OCI-M2 (cell line): ENCODE data around the gene TTC9.

Experiments
- DNase-seq: peaks from one replicate; lab custom pipeline; 2025; ENCODE audit not compliant: unreplicated experiment; lab: John Stamatoyannopoulos, UW

Gene TTC9

DNA sequence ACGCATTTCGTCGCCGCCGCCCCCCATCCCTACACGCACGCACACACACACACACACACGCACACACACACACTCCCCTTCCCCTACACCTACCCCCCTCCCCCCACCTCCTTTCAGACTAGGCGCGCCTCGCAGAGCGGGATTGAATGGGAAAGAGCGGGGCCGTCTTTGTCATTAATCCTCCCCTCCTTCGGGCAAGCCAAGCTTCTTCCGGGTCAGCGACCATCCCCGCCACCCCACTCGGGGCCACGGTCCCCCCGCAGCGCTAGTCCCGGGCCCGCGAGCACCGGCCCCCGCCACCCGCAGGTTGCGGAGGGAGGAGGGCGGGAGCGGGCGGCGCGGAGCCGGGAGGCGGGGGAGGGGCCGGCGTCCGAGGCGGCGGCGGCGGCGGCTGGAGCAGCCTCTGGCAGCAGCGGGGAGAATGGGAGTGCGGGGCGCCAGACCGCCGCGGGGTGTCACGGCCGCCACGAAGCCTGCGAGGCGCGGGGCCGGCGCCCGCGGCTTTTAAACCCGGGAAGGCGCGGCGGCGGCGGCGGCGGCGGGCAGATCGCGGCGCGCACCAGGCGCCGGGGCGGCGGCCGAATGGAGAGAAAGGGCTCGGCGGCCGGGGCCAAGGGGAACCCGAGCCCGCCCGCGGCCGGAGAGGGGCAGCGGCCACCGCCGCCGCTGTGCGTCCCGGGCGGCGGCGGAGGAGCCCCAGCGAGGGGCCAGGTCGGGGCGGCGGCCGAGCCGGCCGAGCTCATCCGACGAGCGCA lies at the start of gene TTC9:
Gene TTC9 (plus strand): TSS at position 369 of the 755 bp plus-strand sequence. CDS start 214 bp downstream, at position 583.
- DNase-seq = no peak

DNA sequence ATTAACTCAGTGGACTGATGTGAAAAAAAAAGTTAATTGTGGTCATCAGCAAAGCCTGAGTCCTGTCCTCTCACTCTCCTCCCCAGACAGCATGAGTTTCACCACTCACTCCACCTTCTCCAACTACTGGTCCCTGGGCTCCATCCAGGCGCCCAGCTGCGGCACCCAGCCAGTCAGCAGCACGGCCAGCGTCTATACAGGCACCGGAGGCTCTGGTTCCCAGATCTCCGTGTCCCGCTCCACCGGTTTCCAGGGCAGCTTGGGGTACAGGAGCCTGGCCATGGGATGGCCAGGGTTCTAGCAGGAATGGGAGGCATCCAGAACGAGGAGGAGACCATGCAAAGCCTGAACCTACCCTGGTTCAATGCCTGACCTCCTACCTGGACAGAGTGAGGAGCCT lies 47.3 kb upstream of the TTC9 start:
- no peak for DNase-seq

DNA sequence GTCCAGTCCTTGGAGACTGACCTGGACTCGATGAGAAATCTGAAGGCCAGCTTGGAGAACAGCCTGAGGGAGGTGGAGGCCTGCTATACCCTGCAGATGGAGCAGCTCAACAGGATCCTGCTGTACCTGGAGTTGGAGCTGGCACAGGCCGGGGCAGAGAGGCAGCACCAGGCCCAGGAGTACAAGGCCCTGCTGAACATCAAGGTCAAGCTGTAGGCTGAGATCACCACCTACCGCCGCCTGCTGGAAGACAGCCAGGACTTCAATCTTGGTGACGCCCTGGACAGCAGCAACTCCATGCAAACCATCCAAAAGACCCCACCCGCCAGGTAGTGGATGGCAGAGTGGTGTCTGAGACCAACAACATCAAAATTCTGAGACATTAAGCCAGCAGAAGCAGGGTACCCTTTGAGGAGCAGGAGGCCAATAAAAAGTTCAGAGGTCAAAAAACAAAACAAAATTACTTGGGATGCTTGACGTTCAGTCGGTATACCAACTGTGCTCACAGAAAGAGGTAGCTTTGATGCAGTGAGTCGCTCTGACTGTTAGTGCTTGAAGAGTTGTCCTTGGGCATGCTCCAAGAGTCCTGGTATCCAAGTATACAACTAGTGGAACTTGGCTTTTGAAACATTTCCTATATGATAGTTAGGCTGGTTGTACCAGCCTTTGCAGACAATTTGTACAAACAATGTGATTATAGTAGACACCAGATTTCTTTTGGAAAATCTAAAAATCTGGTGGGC lies 46.1 kb upstream of the TTC9 start:
- no peak for DNase-seq

DNA sequence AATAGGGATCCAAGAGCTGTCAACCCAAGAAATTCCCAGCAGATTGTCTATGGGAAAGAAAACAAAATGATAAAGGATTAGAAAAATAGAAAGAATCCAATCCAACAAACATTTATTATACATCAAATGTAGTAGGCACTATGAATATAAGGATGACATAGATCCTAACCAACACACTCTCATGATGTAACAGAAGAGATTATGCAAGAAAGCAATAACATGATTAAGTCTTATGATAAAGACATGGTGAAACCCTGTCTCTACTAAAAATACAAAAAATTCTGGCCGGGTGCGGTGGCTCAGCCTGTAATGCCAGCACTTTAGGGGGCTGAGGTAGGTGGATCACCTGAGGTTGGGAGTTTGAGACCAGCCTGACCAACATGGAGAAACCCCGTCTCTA lies 44.0 kb upstream of the TTC9 start:
- no peak for DNase-seq

DNA sequence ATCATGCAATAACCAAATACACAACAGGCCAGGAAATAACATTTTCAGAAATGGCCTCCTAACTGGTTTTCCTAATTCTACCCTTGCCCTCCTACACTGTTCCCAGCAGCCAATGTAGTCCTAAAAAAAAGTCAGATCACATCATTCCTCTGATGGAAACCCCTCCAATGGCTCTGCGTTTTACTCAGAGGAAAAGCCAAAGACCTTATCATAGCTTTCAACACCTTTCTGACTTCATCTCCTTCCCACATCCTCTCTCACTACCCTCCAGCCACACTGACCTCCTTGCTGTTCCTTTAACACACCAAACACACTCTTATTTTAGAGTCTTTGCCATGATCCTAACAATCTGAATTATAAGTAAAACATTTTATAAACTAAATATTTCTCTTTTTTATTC lies 42.4 kb upstream of the TTC9 start:
- DNase-seq = no peak

DNA sequence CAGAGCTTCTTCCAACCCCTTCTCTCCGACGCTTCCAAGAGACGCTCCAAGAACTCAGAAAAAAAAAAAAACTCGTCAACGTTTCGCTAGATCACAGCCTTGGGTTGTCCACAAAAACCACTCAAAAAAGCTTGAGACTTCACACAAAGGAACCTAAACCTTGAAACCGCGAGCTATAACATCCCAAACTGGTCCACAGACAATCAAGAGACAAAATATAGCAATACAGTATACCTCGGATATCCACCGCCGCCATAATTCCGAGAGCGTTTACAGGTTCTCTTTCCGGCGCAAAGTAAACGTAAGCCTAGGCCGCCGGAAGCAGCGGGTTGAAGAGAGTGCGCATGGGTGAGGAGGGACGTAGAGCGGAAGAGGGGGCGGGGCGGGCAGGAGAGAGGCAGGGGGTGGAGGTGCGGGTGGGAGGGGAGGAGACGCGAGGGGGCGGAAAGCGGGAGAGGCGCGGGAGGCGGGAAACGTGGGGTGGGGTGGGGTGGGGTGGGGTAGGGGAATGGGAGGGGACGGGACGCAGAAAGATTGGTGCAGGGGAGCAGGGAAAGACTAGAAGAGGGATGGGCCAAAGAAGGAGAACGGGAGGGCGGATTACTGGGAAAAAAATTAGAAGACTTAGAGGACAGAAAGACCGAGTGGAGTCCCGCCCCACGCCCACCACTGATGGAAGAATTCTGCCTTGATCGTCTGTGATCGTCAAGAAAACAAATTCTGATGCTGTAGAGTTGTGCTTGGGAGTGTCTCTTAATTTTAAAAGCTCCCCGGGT lies 41.1 kb upstream of the TTC9 start, which contains the start of gene MED6:
Gene MED6 (minus strand): TSS at position 274 of the 776 bp plus-strand sequence. CDS start 18 bp downstream, at position 256.
- DNase-seq = peak; percentile 70

DNA sequence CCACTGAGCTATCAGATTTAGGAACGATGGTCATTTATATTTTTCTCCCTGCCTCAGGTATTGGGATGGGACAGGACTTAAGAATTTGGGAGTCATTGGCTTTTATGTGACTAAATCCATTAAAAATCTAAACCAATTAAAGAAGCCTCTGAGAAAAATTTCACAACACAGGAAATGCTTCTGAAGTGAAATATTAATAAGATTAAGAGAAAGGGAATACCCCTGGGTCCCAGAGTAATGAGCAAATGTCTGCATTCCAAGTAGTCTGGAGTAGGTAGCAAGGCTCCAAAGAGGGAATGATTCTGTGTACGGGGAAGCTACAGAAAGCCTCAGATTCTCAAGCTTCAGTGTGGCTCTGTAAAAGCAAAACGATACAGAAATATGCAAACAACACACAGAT lies 40.6 kb upstream of the TTC9 start:
- DNase-seq = no peak

DNA sequence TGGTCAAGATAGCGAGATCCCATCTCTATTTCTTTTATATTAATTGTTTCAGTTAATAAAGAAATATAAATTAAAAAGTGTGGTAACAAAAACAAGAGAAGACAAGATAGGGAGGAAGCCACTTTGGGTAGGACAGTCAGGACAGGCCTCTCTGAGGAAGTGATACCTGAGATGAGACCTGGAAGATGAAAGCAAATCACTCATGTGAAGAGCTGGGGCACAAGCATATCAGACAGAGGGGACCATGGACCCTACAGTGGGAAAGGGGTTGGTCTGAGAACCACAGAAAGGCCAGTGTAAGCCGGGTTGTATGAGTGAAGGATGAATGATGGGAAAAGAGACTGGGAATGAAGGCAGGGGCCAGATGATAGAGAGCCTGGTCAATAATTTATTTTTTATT lies 39.5 kb upstream of the TTC9 start:
- DNase-seq = no peak

DNA sequence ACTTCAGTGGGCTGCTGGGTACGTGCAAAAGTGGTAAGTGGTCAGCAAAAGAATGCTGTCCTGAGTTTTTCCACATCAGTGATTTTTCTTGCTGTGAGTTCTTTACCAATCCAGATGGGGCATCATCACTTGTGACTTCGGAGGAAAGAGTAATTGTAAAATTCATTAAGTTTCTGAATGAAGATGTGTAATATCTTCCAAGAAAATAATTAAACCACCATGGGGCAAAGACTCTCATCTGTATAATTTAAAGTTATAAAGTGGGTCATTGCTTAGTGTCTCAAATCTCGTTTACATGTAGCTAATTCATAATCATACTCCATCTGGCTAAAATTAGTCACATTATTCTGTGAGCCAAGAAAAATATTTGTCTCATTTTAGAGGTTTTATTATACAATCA lies 30.5 kb upstream of the TTC9 start:
- no peak for DNase-seq

DNA sequence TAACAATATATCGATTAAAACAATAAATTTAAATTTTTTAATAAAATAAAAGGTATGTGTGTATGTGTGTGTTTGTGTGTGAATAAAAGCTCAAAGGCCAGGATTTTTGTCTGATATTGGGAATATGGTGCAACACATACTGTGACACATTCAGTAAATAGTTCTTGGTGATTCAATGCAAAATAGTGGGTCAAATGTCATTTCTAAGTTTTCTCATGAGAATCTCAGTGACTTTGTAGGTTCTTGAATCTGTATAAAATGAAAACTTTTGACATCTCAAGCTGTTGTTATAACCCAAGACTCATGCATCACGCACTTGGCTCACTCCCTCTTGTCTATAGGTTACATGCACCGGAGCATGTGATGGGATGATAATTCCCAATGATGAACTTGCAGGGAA lies 25.1 kb upstream of the TTC9 start:
- DNase-seq = no peak

DNA sequence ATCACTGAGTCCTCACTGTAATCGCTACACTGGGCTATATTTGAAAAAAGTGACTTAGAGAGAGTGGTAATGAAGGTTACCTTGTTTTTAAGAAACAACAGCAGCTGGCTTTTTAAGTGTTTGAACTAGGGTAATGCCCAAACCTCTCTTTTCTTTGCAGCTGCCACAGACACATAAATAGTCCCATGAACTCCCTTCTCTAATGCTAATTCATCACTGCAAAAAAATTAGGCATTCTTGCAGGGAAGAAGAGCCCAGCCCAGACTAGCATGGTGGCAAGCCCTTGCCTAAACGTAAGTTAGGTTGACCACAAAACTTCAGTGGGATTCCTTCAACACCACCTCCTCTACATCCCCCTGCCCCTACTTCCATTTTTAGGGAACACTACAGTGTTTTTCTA lies 23.4 kb upstream of the TTC9 start:
- no peak for DNase-seq

DNA sequence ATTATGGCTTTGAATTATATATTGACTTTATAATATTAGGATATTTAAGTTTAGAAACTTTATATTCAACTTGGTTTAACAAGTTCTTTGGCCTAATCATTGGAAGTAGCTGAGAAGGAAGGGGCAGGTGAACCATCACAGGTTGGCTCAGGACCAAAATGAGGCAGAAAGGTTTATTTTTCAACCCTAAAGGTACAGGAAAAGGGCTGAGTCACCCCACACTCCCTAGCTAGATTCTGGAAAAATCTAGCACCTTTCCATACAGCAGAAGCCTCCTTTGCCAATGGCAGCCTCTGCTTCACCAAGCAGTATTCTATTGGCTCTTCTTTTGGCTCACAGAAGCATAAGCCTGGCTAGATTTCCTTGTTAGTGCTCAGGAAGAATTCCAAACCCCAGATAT lies 22.0 kb upstream of the TTC9 start:
- DNase-seq = no peak

DNA sequence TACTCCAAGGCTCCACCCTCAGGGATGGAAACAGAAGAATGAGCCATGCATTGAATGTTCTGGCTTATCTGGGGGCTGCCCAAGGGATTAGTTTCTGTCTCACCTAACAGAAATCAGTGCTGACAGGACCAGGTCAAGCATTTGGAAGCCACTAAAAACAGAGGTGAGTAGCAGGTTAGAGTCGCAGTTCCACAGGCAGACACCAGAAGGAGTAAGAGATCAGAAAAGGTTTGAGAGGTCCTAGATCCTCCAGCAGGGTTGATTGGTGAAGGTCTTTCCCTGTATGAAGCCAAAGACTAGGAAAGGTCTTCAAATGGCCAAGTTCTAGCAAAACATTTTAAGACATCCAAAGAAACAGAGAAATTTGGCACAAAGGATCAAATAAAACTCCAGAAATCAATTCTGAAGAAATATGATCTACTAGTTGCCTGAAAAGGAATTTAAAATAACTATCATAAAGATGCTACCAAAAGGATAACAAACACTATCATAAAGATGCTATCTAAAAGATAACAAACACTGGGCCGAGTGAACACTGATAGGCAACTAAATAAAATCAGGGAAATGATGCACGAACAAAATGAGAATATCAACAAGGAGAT lies 19.5 kb upstream of the TTC9 start:
- no peak for DNase-seq

DNA sequence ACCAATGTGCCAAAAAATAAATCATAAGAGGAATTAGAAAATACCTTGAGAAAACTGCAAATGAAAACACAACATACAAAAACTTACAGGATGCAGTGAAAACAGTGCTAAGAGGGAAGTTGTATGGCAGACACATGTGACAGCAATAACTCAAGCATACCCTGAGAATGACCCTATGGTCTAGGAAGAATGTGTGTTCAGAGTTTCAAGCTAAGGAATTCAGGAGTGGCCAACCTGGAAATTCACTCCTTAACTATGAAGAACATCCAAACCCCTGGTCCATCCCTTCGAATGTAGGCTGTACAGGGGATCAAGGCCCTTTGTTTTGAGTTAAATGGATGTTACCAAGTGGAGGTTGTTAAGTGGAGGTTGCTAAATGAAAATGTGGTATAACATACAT lies 16.7 kb upstream of the TTC9 start:
- no peak for DNase-seq

DNA sequence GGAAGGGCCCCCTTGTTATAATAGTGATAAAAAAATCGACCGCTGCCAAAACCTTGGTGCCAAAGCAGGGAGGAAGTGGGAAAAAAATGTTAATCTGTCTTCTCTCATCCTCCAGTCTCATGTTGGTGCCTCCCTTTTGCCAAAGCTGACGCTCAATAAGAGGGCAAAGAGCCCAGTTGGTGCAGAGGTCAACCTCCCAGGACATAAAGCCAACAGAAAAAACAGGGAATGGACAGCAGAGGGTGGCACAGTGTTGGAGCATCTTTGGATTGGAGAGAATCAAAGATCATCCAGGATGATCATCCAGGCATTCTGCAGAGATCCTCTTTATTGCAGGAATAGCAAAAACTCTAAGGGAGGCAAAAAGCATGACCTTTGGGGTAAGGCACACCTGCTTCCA lies 9.8 kb upstream of the TTC9 start:
- no peak for DNase-seq

DNA sequence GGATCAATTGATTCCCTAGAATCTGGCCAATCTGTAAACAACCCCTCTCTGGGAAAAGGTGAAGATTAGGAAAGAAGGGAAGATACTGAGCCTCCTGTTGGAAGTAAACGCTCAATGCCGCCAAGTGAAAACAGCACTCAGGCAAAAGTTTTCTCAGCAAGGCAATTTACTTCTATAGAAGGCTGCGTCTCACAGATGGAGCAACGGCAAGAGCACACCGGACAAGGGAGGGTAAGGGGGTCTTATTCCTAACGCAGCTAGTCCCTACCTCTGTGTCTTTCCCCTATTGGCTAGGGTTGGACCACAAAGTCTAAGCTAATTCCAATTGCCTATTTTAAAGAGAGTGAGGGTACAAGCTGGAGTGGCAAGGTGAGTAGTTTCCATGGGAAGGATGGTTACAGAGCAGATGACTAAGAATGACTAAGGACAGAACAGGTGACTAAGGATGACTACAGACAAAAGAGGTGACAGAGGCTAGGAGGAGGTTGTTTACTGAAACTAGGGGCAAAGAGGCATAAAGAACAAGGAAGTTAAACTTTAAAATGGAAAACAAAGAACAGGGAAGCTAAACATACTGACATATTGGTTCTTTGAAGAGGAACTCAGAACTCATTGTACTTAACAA lies 5.6 kb upstream of the TTC9 start:
- DNase-seq = no peak

DNA sequence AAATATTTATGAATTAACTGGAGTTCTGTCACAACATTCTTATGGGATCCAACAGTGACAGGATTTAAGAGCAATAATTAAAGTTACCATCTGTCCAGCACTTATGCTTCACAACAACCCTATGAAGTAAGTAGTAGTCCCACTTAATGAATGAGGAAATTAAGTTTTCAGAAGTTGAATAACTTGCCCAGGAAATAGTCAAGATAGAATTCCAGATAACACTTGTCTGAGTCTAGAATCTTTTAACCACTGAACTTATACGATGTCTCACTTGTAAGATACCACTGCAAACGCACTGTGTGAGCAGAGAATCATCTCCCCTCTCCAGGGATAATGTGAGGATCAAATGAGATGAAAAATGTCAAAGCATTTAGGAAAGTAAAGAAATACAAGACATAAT lies 3.3 kb upstream of the TTC9 start:
- DNase-seq = no peak

DNA sequence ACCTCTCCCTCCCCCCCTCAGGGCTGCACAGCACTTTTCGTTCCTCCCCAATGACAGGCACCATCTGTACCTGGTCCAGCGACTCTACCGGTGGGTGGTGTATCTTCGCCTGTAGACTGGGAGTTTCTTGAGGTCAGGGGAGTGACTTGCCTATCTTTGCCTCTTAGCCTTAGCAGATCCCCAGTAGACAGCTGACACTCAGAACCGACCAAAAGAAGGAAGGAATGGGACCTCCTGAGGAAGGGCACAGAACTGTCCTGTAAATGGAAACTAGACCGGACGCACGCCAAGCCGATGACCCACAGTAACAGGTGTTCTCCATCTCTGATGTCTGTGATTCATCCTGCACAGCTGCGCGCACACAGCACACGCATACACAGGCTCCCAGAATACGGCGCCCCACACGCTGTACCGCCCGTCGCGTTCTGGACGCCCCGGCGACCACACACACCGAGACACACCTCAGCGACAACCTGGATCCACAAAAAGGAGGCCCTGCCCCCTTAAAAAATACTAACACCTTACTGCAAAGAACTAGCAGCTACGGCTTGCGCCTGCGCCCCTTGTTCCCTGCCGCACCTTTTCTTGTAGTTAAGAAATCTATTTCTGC lies 673 bp upstream of the TTC9 start:
- no peak for DNase-seq

DNA sequence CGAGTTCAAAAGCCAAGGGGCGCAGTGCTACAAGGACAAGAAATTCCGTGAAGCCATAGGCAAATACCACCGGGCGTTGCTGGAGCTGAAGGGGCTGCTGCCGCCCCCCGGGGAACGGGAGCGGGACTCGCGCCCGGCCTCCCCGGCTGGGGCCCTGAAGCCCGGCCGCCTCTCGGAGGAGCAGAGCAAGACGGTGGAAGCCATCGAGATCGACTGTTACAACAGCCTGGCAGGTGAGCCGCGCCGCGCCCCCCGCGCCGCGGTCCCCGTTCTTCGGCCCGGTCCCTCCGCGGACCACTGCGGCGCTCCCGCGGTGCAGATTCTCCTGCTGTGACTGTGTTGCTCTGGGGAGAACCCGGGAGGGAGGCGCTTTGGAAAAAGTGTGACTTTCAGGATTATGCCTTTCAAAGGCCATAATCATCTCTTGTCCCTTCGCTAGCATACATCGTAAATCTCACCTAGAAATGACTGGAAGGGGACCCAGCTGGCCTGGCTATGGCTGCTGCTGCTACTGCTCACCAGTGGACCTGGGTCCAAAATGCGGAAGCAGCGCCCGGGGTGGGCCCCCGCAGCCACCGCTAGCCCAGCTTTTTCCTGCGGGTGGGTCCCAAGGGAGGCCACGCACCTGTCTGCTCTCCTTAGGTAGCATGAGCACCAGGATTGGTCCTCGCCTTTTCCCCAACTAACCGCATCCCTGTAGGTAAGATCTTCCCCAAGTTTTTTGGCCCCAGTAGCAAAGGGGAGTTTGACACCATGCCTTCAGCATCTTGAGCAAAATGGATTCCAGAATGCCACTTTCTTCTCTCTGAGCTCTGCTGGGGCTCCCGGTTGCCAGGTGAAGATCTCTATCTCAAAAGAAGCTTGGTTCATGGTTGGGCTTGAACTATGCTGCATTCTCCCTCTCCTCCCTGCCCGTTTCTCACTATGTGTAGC lies 853 bp downstream of the TTC9 start:
- DNase-seq = no peak
